ENCODE results near the gene IFTAP.

DNA sequence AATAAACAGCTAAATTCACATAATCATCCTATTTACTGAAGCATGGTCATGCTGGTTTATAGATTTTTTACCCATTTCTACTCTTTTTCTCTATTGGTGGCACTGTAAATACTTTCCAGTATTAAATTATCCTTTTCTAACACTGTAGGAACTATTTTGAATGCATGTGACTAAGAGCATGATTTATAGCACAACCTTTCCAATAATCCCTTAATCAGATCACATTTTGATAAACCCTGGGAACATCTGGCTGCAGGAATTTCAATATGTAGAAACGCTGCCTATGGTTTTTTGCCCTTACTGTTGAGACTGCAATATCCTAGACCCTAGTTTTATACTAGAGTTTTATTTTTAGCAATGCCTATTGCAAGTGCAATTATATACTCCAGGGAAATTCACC lies 15.8 kb upstream of the IFTAP start:
- TF ChIP-seq, protein P1, sequence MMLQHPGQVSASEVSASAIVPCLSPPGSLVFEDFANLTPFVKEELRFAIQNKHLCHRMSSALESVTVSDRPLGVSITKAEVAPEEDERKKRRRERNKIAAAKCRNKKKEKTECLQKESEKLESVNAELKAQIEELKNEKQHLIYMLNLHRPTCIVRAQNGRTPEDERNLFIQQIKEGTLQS (CRISPR knock-in tag; conservative IDR thresholded peaks at IDR 0.05): no peak
- TF ChIP-seq, protein P2, sequence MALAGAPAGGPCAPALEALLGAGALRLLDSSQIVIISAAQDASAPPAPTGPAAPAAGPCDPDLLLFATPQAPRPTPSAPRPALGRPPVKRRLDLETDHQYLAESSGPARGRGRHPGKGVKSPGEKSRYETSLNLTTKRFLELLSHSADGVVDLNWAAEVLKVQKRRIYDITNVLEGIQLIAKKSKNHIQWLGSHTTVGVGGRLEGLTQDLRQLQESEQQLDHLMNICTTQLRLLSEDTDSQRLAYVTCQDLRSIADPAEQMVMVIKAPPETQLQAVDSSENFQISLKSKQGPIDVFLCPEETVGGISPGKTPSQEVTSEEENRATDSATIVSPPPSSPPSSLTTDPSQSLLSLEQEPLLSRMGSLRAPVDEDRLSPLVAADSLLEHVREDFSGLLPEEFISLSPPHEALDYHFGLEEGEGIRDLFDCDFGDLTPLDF (CRISPR knock-in tag; IDR thresholded peaks at IDR 0.05): no peak
- TF ChIP-seq, protein P3, sequence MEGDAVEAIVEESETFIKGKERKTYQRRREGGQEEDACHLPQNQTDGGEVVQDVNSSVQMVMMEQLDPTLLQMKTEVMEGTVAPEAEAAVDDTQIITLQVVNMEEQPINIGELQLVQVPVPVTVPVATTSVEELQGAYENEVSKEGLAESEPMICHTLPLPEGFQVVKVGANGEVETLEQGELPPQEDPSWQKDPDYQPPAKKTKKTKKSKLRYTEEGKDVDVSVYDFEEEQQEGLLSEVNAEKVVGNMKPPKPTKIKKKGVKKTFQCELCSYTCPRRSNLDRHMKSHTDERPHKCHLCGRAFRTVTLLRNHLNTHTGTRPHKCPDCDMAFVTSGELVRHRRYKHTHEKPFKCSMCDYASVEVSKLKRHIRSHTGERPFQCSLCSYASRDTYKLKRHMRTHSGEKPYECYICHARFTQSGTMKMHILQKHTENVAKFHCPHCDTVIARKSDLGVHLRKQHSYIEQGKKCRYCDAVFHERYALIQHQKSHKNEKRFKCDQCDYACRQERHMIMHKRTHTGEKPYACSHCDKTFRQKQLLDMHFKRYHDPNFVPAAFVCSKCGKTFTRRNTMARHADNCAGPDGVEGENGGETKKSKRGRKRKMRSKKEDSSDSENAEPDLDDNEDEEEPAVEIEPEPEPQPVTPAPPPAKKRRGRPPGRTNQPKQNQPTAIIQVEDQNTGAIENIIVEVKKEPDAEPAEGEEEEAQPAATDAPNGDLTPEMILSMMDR (IDR thresholded peaks at IDR 0.05): no peak
- TF ChIP-seq, protein P4, sequence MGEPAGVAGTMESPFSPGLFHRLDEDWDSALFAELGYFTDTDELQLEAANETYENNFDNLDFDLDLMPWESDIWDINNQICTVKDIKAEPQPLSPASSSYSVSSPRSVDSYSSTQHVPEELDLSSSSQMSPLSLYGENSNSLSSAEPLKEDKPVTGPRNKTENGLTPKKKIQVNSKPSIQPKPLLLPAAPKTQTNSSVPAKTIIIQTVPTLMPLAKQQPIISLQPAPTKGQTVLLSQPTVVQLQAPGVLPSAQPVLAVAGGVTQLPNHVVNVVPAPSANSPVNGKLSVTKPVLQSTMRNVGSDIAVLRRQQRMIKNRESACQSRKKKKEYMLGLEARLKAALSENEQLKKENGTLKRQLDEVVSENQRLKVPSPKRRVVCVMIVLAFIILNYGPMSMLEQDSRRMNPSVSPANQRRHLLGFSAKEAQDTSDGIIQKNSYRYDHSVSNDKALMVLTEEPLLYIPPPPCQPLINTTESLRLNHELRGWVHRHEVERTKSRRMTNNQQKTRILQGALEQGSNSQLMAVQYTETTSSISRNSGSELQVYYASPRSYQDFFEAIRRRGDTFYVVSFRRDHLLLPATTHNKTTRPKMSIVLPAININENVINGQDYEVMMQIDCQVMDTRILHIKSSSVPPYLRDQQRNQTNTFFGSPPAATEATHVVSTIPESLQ (CRISPR knock-in tag; IDR thresholded peaks at IDR 0.05): no peak
- TF ChIP-seq ATF1 (CRISPR knock-in tag; IDR thresholded peaks at IDR 0.05) (no peak), JUN (CRISPR knock-in tag; IDR thresholded peaks at IDR 0.05) (no peak), TP53 (CRISPR knock-in tag; IDR thresholded peaks at IDR 0.05) (no peak)
- TF ChIP-seq, protein P5, sequence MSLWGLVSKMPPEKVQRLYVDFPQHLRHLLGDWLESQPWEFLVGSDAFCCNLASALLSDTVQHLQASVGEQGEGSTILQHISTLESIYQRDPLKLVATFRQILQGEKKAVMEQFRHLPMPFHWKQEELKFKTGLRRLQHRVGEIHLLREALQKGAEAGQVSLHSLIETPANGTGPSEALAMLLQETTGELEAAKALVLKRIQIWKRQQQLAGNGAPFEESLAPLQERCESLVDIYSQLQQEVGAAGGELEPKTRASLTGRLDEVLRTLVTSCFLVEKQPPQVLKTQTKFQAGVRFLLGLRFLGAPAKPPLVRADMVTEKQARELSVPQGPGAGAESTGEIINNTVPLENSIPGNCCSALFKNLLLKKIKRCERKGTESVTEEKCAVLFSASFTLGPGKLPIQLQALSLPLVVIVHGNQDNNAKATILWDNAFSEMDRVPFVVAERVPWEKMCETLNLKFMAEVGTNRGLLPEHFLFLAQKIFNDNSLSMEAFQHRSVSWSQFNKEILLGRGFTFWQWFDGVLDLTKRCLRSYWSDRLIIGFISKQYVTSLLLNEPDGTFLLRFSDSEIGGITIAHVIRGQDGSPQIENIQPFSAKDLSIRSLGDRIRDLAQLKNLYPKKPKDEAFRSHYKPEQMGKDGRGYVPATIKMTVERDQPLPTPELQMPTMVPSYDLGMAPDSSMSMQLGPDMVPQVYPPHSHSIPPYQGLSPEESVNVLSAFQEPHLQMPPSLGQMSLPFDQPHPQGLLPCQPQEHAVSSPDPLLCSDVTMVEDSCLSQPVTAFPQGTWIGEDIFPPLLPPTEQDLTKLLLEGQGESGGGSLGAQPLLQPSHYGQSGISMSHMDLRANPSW (CRISPR knock-in tag; conservative IDR thresholded peaks at IDR 0.05; ENCODE audit: low read depth): no peak
- TF ChIP-seq, protein P6, sequence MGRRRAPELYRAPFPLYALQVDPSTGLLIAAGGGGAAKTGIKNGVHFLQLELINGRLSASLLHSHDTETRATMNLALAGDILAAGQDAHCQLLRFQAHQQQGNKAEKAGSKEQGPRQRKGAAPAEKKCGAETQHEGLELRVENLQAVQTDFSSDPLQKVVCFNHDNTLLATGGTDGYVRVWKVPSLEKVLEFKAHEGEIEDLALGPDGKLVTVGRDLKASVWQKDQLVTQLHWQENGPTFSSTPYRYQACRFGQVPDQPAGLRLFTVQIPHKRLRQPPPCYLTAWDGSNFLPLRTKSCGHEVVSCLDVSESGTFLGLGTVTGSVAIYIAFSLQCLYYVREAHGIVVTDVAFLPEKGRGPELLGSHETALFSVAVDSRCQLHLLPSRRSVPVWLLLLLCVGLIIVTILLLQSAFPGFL (CRISPR knock-in tag; IDR thresholded peaks at IDR 0.05; ENCODE audit: borderline replicate concordance): no peak
